ENCODE measurements around the gene ZFP62. TPM values are rescaled to one million over a fixed set of nuclear protein-coding genes. Genes with fewer than 3 reads are reported as not detected.

The ZFP62 gene
- total RNA-seq, 2 experiments from 2014 or later, result 22.6 to 24.9 TPM

GRCh38 chr5:180801596-180802324 lies 59.3 kb downstream of the ZFP62 start:
- Mint-ChIP-seq H3K9me3 (no peaks in the 10 kb centered on the region), H3K27ac (peak overlapping the region; percentile 75), H3K27me3 (no peaks in the 10 kb centered on the region), H3K36me3 (ENCODE audit: low read depth) (peaks cover 64% of the 10 kb centered on the region), H3K4me1 (ENCODE audit: low read depth) (peaks cover 87% of the 10 kb centered on the region), H3K4me3 (peak overlapping the region; percentile 92)
- intact Hi-C loops (cut with DNase I, micrococcal nuclease), result loop anchor here (2.0 to 10.0 kb wide), 7 partner anchors 15 to 443 kb away; partner anchors contain the start of genes ZFP62 (in 2 of the 2), CNOT6 (in 1 of the 2) and RACK1 (in 1 of the 2)
- TF ChIP-seq, protein P1, sequence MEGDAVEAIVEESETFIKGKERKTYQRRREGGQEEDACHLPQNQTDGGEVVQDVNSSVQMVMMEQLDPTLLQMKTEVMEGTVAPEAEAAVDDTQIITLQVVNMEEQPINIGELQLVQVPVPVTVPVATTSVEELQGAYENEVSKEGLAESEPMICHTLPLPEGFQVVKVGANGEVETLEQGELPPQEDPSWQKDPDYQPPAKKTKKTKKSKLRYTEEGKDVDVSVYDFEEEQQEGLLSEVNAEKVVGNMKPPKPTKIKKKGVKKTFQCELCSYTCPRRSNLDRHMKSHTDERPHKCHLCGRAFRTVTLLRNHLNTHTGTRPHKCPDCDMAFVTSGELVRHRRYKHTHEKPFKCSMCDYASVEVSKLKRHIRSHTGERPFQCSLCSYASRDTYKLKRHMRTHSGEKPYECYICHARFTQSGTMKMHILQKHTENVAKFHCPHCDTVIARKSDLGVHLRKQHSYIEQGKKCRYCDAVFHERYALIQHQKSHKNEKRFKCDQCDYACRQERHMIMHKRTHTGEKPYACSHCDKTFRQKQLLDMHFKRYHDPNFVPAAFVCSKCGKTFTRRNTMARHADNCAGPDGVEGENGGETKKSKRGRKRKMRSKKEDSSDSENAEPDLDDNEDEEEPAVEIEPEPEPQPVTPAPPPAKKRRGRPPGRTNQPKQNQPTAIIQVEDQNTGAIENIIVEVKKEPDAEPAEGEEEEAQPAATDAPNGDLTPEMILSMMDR (IDR thresholded peaks at IDR 0.05), result no peak
- H3K36me3 ChIP-seq (ENCODE audit: insufficient read depth, low read length), result peaks cover 38% of the 10 kb centered on the region
- H3K27me3 ChIP-seq (ENCODE audit: control insufficient read depth in 1 of 2, insufficient read depth in 2 of 2, low read length in 2 of 2), result no peaks in the 10 kb centered on the region
- peak overlapping the region; percentile 84 for H3K4me3 ChIP-seq (ENCODE audit: low read length)
- ATAC-seq (ENCODE audit: poor library complexity) (peak; percentile 6), DNase-seq (no peak)
- peaks cover 86% of the 10 kb centered on the region for H3K4me1 ChIP-seq (ENCODE audit: insufficient read depth, low read length)
- ChIA-PET CTCF (interaction anchor here (0.8 to 2.9 kb wide), 5 partner anchors 17 to 64 kb away, joined by 3 to 10 read pairs (median 4); no protein-coding TSS in a partner anchor), POLR2A (interaction anchor here (1.2 to 19.8 kb wide), 9 partner anchors 7 to 67 kb away, joined by 3 to 612 read pairs (median 5); partner anchors contain the start of gene ZFP62)
- no peaks in the 10 kb centered on the region for H3K9me3 ChIP-seq (ENCODE audit: control insufficient read depth in 1 of 2, insufficient read depth in 1 of 2, low read length in 2 of 2)
- peak overlapping the region; percentile 18 to 36 for H3K27ac ChIP-seq (ENCODE audit: low read depth in 1 of 2, low read length in 2 of 2)

DNA sequence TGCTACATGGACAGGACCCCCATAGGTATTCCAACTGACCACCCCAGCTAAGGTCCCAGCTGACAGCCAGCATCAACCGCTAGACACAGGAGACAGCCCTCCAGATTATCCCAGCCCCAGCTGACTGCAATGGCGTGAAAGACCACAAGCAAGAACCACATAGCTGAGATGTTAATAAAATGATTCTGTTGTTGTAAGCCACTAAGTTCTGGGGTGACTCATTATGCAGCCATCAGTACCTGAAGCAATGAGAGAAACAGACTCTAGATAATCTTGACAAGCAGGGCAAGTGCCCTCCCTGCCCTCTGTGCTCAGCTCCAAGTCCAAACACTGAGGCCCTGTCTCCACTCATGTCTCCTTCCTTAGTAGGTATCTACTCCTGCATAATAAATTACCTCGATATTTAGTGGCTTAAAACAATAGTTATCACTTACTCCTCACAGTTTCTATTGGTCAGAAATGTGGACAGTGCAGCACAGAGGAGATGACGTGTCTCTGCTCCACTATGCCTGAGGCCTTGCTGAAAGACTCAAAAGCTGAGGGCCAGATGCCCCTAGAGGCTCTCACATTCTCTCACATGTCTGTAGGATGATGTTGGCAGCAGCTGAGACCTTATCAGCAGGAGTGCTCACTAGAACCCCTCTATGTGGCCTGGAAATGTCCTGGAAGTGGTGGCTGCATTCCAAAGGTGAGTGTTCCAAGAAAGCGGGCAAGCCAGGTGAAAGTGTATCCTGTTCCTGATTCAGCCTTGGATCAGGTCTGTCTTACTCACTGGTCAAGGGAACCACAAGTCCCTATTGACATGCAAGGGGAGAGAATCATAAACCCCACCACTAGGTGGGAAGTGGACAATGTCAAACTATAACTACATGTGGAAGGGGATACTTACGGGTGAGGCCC lies 60.9 kb downstream of the ZFP62 start:
- ChIA-PET CTCF (interaction anchor here (0.7 to 2.1 kb wide), 8 partner anchors 10 to 69 kb away, joined by 3 to 8 read pairs (median 4); no protein-coding TSS in a partner anchor), POLR2A (interaction anchor here (0.8 to 19.8 kb wide), 9 partner anchors 9 to 62 kb away, joined by 3 to 612 read pairs (median 5); partner anchors contain the start of gene ZFP62)
- Histone ChIP-seq H3K27me3 (ENCODE audit: control insufficient read depth in 1 of 2, insufficient read depth in 2 of 2, low read length in 2 of 2) (no peaks in the 10 kb centered on the region), H3K9me3 (ENCODE audit: control insufficient read depth in 1 of 2, insufficient read depth in 1 of 2, low read length in 2 of 2) (no peaks in the 10 kb centered on the region), H3K4me3 (ENCODE audit: low read length) (no peak overlapping the region), H3K4me1 (ENCODE audit: insufficient read depth, low read length) (peaks cover 82% of the 10 kb centered on the region), H3K36me3 (ENCODE audit: insufficient read depth, low read length) (peaks cover 47% of the 10 kb centered on the region), H3K27ac (ENCODE audit: low read depth in 1 of 2, low read length in 2 of 2) (peak overlapping the region in 1 of 2 donors; percentile 19)
- peaks cover 87% of the 10 kb centered on the region for H3K4me1 Mint-ChIP-seq (ENCODE audit: low read depth)
- peak overlapping the region; percentile 92 for H3K4me3 Mint-ChIP-seq
- no peaks in the 10 kb centered on the region for H3K27me3 Mint-ChIP-seq
- no peak for DNase-seq
- H3K27ac Mint-ChIP-seq, result peak overlapping the region; percentile 75
- H3K9me3 Mint-ChIP-seq, result no peaks in the 10 kb centered on the region
- H3K36me3 Mint-ChIP-seq (ENCODE audit: low read depth), result peaks cover 71% of the 10 kb centered on the region
- intact Hi-C loops (cut with DNase I, micrococcal nuclease), result loop anchor here (2.0 to 10.0 kb wide), 4 partner anchors 13 to 445 kb away; partner anchors contain the start of genes CNOT6 (in 1 of the 2) and RACK1 (in 1 of the 2)
- TF ChIP-seq, protein P1 (IDR thresholded peaks at IDR 0.05), result no peak
- no peak for ATAC-seq (ENCODE audit: poor library complexity)

GRCh38 chr5:180799194-180799593 lies 61.9 kb downstream of the ZFP62 start:
- Mint-ChIP-seq H3K27me3 (no peaks in the 10 kb centered on the region), H3K4me3 (peak overlapping the region; percentile 92), H3K27ac (peak overlapping the region; percentile 75), H3K9me3 (no peaks in the 10 kb centered on the region), H3K4me1 (ENCODE audit: low read depth) (peaks cover 87% of the 10 kb centered on the region), H3K36me3 (ENCODE audit: low read depth) (peaks cover 81% of the 10 kb centered on the region)
- Histone ChIP-seq H3K4me1 (ENCODE audit: insufficient read depth, low read length) (peaks cover 73% of the 10 kb centered on the region), H3K27me3 (ENCODE audit: control insufficient read depth in 1 of 2, insufficient read depth in 2 of 2, low read length in 2 of 2) (no peaks in the 10 kb centered on the region), H3K4me3 (ENCODE audit: low read length) (peak overlapping the region; percentile 1), H3K36me3 (ENCODE audit: insufficient read depth, low read length) (peaks cover 52% of the 10 kb centered on the region), H3K27ac (ENCODE audit: low read depth in 1 of 2, low read length in 2 of 2) (peak overlapping the region in 1 of 2 donors; percentile 19), H3K9me3 (ENCODE audit: control insufficient read depth in 1 of 2, insufficient read depth in 1 of 2, low read length in 2 of 2) (no peaks in the 10 kb centered on the region)
- TF ChIP-seq, protein P1 (IDR thresholded peaks at IDR 0.05), result peak; percentile 28
- intact Hi-C loops (cut with DNase I, micrococcal nuclease), result no loop called here
- CTCF ChIA-PET, result interaction anchor here (1.0 to 2.1 kb wide), 7 partner anchors 9 to 70 kb away, joined by 3 to 8 read pairs (median 3); no protein-coding TSS in a partner anchor
- ATAC-seq (ENCODE audit: poor library complexity) (no peak), DNase-seq (peak in 4 of 14 experiments; percentile 15 to 52 (median 48))
- POLR2A ChIA-PET, result interaction anchor here (0.8 to 19.8 kb wide), 5 partner anchors 10 to 63 kb away, joined by 3 to 612 read pairs (median 5); partner anchors contain the start of gene ZFP62

Data from CD4-positive, alpha-beta T cell (primary cell).